SK-N-MC (cell line): Measurements from ENCODE around the gene COMMD1.

ENCODE experiments used
- EZH2 ChIP-seq: fragments of 200-600 bp; sonication (generic); IDR thresholded peaks from one replicate; pipeline ENCODE4 v1.6.1; 2017; ENCODE audit warnings: antibody characterized with exemption
- FOXP2 ChIP-seq: optimal IDR thresholded peaks from 2 replicates; pipeline ENCODE3; 2011; ENCODE audit warnings: mild to moderate bottlenecking, moderate library complexity; ENCODE audit not compliant: insufficient read depth; ENCODE audit errors: extremely low read length, control extremely low read depth
- POLR2AphosphoS5 ChIP-seq: IDR thresholded peaks from 2 replicates; pipeline ENCODE4 v1.6.1; 2012; ENCODE audit warnings: mild to moderate bottlenecking, low read depth, low read length, borderline replicate concordance

- TF ChIP-seq EZH2: no peak
- no peak for TF ChIP-seq POLR2AphosphoS5
- no peak for TF ChIP-seq FOXP2
Measured at GRCh38 chr2:62016957-62017356, 111.5 kb downstream of the COMMD1 start.
